Measurements from ENCODE around the gene FGF4. TPM values are rescaled to one million over a fixed set of nuclear protein-coding genes. Genes with fewer than 3 reads are reported as not detected.

Gene FGF4
- total and polyA plus RNA-seq, 12 donors, result not detected

- intact Hi-C loops (cut with DNase I), result no loop called here
- Histone ChIP-seq H3K36me3 (replicated peaks in 1 of 2) (no peaks in the 10 kb centered on the region), H3K9me3 (replicated peaks in 1 of 3) (no peaks in the 10 kb centered on the region), H3K27me3 (peaks cover 7% of the 10 kb centered on the region), H3K4me1 (replicated peaks in 1 of 2) (no peaks in the 10 kb centered on the region), H3K4me3 (no peak overlapping the region), H3K27ac (no peak overlapping the region)
- no peak for DNase-seq
- no peak for TF ChIP-seq POLR2A (IDR thresholded peaks at IDR 0.05)
- TF ChIP-seq, protein P1, sequence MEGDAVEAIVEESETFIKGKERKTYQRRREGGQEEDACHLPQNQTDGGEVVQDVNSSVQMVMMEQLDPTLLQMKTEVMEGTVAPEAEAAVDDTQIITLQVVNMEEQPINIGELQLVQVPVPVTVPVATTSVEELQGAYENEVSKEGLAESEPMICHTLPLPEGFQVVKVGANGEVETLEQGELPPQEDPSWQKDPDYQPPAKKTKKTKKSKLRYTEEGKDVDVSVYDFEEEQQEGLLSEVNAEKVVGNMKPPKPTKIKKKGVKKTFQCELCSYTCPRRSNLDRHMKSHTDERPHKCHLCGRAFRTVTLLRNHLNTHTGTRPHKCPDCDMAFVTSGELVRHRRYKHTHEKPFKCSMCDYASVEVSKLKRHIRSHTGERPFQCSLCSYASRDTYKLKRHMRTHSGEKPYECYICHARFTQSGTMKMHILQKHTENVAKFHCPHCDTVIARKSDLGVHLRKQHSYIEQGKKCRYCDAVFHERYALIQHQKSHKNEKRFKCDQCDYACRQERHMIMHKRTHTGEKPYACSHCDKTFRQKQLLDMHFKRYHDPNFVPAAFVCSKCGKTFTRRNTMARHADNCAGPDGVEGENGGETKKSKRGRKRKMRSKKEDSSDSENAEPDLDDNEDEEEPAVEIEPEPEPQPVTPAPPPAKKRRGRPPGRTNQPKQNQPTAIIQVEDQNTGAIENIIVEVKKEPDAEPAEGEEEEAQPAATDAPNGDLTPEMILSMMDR (IDR thresholded peaks at IDR 0.05), result no peak
- WGBS, 4 donors, result 70 to 78% (median 73%) methylated on average over 3 to 8 of the region's 8 CpGs
Measured at GRCh38 chr11:69781241-69781640, 6.1 kb upstream of the FGF4 start.

DNA sequence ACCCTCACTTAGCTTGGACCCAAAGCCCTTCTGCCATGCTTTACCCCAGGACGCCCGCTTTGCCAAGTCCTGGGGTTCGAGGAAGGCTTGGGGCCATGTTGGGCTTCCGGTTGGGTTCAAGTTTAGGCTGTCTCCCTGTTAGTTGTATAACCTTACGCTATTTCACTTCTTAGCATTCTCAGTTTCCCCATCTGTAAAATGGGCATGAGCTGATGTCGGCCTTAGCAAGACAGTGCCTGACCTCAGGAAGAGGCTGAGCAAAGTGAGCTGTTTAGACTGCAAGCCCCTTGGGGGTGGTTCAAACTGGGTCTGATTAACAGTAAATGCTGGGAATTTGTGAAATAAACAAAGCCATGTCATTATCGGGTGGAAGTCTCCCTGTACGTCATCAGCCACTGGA lies 3.2 kb upstream of the FGF4 start:
- 81 to 97% (median 85%) methylated on average over 6 to 8 of the region's 8 CpGs for WGBS, 4 donors
- TF ChIP-seq, protein P1 (IDR thresholded peaks at IDR 0.05), result no peak
- no peak for TF ChIP-seq POLR2A (IDR thresholded peaks at IDR 0.05)
- Histone ChIP-seq H3K27me3 (peaks cover 35% of the 10 kb centered on the region), H3K27ac (no peak overlapping the region), H3K36me3 (replicated peaks in 1 of 2) (no peaks in the 10 kb centered on the region), H3K4me3 (no peak overlapping the region), H3K9me3 (replicated peaks in 1 of 3) (no peaks in the 10 kb centered on the region), H3K4me1 (replicated peaks in 1 of 2) (no peaks in the 10 kb centered on the region)
- DNase-seq, result no peak
- intact Hi-C loops (cut with DNase I), result no loop called here

GRCh38 chr11:69774354-69775162 lies 583 bp downstream of the FGF4 start:
- Histone ChIP-seq H3K4me1 (replicated peaks in 1 of 2) (no peaks in the 10 kb centered on the region), H3K9me3 (replicated peaks in 1 of 3) (no peaks in the 10 kb centered on the region), H3K4me3 (no peak overlapping the region), H3K27ac (no peak overlapping the region), H3K36me3 (replicated peaks in 1 of 2) (no peaks in the 10 kb centered on the region), H3K27me3 (peaks cover 37% of the 10 kb centered on the region)
- 1 to 13% (median 1%) methylated on average over 17 to 107 of the region's 107 CpGs; no CpG with 5 or more reads in 1 of the 4 donors for WGBS, 4 donors
- intact Hi-C loops (cut with DNase I), result no loop called here
- DNase-seq, result no peak
- no peak for TF ChIP-seq POLR2A (IDR thresholded peaks at IDR 0.05)
- TF ChIP-seq, protein P1 (IDR thresholded peaks at IDR 0.05), result no peak

GRCh38 chr11:69773626-69774353 lies 1.4 kb downstream of the FGF4 start:
- intact Hi-C loops (cut with DNase I), result no loop called here
- WGBS, 4 donors, result 0 to 12% (median 11%) methylated on average over 1 to 30 of the region's 30 CpGs
- DNase-seq, result no peak
- Histone ChIP-seq H3K27ac (no peak overlapping the region), H3K4me1 (replicated peaks in 1 of 2) (no peaks in the 10 kb centered on the region), H3K27me3 (peaks cover 41% of the 10 kb centered on the region), H3K4me3 (no peak overlapping the region), H3K9me3 (replicated peaks in 1 of 3) (no peaks in the 10 kb centered on the region), H3K36me3 (replicated peaks in 1 of 2) (no peaks in the 10 kb centered on the region)
- TF ChIP-seq, protein P1 (IDR thresholded peaks at IDR 0.05), result no peak
- TF ChIP-seq POLR2A (IDR thresholded peaks at IDR 0.05), result no peak
